HEK293 (cell line): ENCODE data around the gene KRT14.

ENCODE experiments used
- CTCF ChIA-PET: fragments of 350-600 bp; formaldehyde crosslinking; extraction: SDS; loops from one replicate; lab custom pipeline; 2021; ENCODE audit warnings: antibody characterized with exemption; lab: Yijun Ruan, JAX
- POLR2A ChIA-PET: fragments of 300-600 bp; formaldehyde crosslinking; extraction: SDS; loops from one replicate; lab custom pipeline; 2020; ENCODE audit warnings: antibody characterized with exemption, inconsistent platforms; lab: Yijun Ruan, JAX
- H3K27ac ChIP-seq: fragments of 200-500 bp; sonication (Bioruptor generic); 2 replicates; pipeline ENCODE4 v1.5.1; 2014; ENCODE audit warnings: low read depth, low read length, control low read depth, inconsistent platforms; ENCODE audit errors: extremely low read depth
- H3K36me3 ChIP-seq, 2 experiments: fragments of 200-500 bp in 1 of 2; sonication (Bioruptor generic) in 1 of 2; 1 replicate in 1 of 2; 2 replicates in 1 of 2; pipeline ENCODE4 v1.5.1; 2014 to 2017; ENCODE audit warnings: inconsistent platforms in 2 of 2, low read length in 2 of 2; ENCODE audit not compliant: control insufficient read depth in 2 of 2, insufficient read depth in 1 of 2
- H3K4me1 ChIP-seq: fragments of 200-500 bp; sonication (Bioruptor generic); 2 replicates; pipeline ENCODE4 v1.5.1; 2014; ENCODE audit warnings: mild to moderate bottlenecking, low read length, inconsistent platforms; ENCODE audit not compliant: control insufficient read depth, insufficient read depth
- H3K4me3 ChIP-seq: 2 replicates; pipeline ENCODE4 v1.5.1; 2011; ENCODE audit warnings: low read depth, mild to moderate bottlenecking, control low read depth, low read length, moderate library complexity
- H3K9me3 ChIP-seq: fragments of 200-500 bp; sonication (Bioruptor generic); 2 replicates; pipeline ENCODE4 v1.5.1; 2014; ENCODE audit warnings: low read depth, low read length, inconsistent platforms; ENCODE audit not compliant: control insufficient read depth, insufficient read depth
- BCL11A ChIP-seq: fragments of 450-650 bp; formaldehyde crosslinking; IDR thresholded peaks from 2 replicates; pipeline ENCODE4 v1.5.1; 2016; ENCODE audit warnings: low read depth, missing biosample characterization, missing genetic modification characterization
- GLIS1 ChIP-seq: fragments of 450-650 bp; formaldehyde crosslinking; IDR thresholded peaks from 2 replicates; pipeline ENCODE4 v1.5.1; 2016; ENCODE audit warnings: missing biosample characterization, missing genetic modification characterization
- GLIS2 ChIP-seq: fragments of 450-650 bp; formaldehyde crosslinking; IDR thresholded peaks from 2 replicates; pipeline ENCODE4 v1.5.1; 2016; ENCODE audit warnings: missing biosample characterization, missing genetic modification characterization
- HOXD13 ChIP-seq: sonication (generic); formaldehyde crosslinking; IDR thresholded peaks from 2 replicates; pipeline ENCODE4 v1.8.0; 2022; ENCODE audit warnings: missing genetic modification reagents, borderline replicate concordance
- KLF17 ChIP-seq: fragments of 450-650 bp; formaldehyde crosslinking; IDR thresholded peaks from 2 replicates; pipeline ENCODE4 v1.5.1; 2016; ENCODE audit warnings: missing biosample characterization, missing genetic modification characterization
- YY1 ChIP-seq: fragments of 450-650 bp; formaldehyde crosslinking; IDR thresholded peaks from 2 replicates; pipeline ENCODE4 v1.5.1; 2018; ENCODE audit warnings: missing biosample characterization, missing genetic modification characterization
- ZIC2 ChIP-seq: fragments of 450-650 bp; formaldehyde crosslinking; IDR thresholded peaks from 2 replicates; pipeline ENCODE4 v1.5.1; 2016; ENCODE audit warnings: missing biosample characterization, missing genetic modification characterization
- ZNF155 ChIP-seq: fragments of 450-650 bp; formaldehyde crosslinking; IDR thresholded peaks from 2 replicates; pipeline ENCODE4 v1.5.1; 2016; ENCODE audit warnings: missing biosample characterization, missing genetic modification characterization
- ZNF157 ChIP-seq: fragments of 450-650 bp; formaldehyde crosslinking; IDR thresholded peaks from 2 replicates; pipeline ENCODE4 v1.5.1; 2016; ENCODE audit warnings: missing biosample characterization, missing genetic modification characterization
- ZNF18 ChIP-seq: fragments of 450-650 bp; formaldehyde crosslinking; IDR thresholded peaks from 2 replicates; pipeline ENCODE4 v1.5.1; 2016; ENCODE audit warnings: missing biosample characterization, missing genetic modification characterization
- ZNF202 ChIP-seq: fragments of 450-650 bp; formaldehyde crosslinking; IDR thresholded peaks from 2 replicates; pipeline ENCODE4 v1.5.1; 2016; ENCODE audit warnings: missing biosample characterization, missing genetic modification characterization, borderline replicate concordance
- ZNF211 ChIP-seq: fragments of 450-650 bp; formaldehyde crosslinking; IDR thresholded peaks from 2 replicates; pipeline ENCODE4 v1.5.1; 2016; ENCODE audit warnings: low read depth, missing biosample characterization, missing genetic modification characterization
- ZNF214 ChIP-seq: fragments of 450-650 bp; formaldehyde crosslinking; IDR thresholded peaks from 2 replicates; pipeline ENCODE4 v1.5.1; 2017; ENCODE audit warnings: missing biosample characterization, mild to moderate bottlenecking, missing genetic modification characterization, borderline replicate concordance
- ZNF37A ChIP-seq: fragments of 450-650 bp; IDR thresholded peaks from 2 replicates; pipeline ENCODE4 v1.5.1; 2018; ENCODE audit warnings: missing biosample characterization, missing genetic modification characterization
- ZNF585B ChIP-seq: fragments of 450-650 bp; formaldehyde crosslinking; IDR thresholded peaks from 2 replicates; pipeline ENCODE4 v1.5.1; 2016; ENCODE audit warnings: missing biosample characterization, missing genetic modification characterization
- ZNF658 ChIP-seq: fragments of 450-650 bp; formaldehyde crosslinking; IDR thresholded peaks from 2 replicates; pipeline ENCODE4; 2016; ENCODE audit warnings: missing biosample characterization, missing genetic modification characterization
- ZNF692 ChIP-seq: fragments of 450-650 bp; formaldehyde crosslinking; IDR thresholded peaks from 2 replicates; pipeline ENCODE4 v1.5.1; 2016; ENCODE audit warnings: missing biosample characterization, missing genetic modification characterization
- ZNF768 ChIP-seq: fragments of 450-650 bp; formaldehyde crosslinking; IDR thresholded peaks from 2 replicates; pipeline ENCODE4 v1.5.1; 2018; ENCODE audit warnings: missing biosample characterization, mild to moderate bottlenecking, missing genetic modification characterization
- ZNF785 ChIP-seq: fragments of 450-650 bp; formaldehyde crosslinking; IDR thresholded peaks from 2 replicates; pipeline ENCODE4 v1.5.1; 2016; ENCODE audit warnings: missing biosample characterization, missing genetic modification characterization
- ZNF792 ChIP-seq: fragments of 450-650 bp; formaldehyde crosslinking; IDR thresholded peaks from 2 replicates; pipeline ENCODE4 v1.5.1; 2016; ENCODE audit warnings: missing biosample characterization, missing genetic modification characterization
- ZNF837 ChIP-seq: fragments of 450-650 bp; formaldehyde crosslinking; IDR thresholded peaks from 2 replicates; pipeline ENCODE4 v1.5.1; 2016; ENCODE audit warnings: missing biosample characterization, missing genetic modification characterization
- ZSCAN23 ChIP-seq: fragments of 450-650 bp; formaldehyde crosslinking; IDR thresholded peaks from 2 replicates; pipeline ENCODE4 v1.5.1; 2016; ENCODE audit warnings: missing biosample characterization, missing genetic modification characterization
- ZSCAN30 ChIP-seq: fragments of 450-650 bp; IDR thresholded peaks from 2 replicates; pipeline ENCODE4 v1.5.1; 2018; ENCODE audit warnings: missing biosample characterization, mild to moderate bottlenecking, missing genetic modification characterization, moderate library complexity

The KRT14 gene

GRCh38 chr17:41536741-41537613 is 49.7 kb downstream of the KRT14 start (continued):
- TF ChIP-seq YY1 (tag by site-specific recombination) (no peak), ZNF692 (tag by site-specific recombination) (no peak), ZNF214 (tag by site-specific recombination) (no peak), ZNF792 (tag by site-specific recombination) (no peak), ZSCAN23 (tag by site-specific recombination) (no peak), ZNF785 (tag by site-specific recombination) (no peak), ZNF585B (tag by site-specific recombination) (no peak)

- ChIA-PET CTCF (interaction anchor here (0.6 to 9.3 kb wide), 10 partner anchors 9 to 130 kb away, joined by 3 to 113 read pairs (median 4); no protein-coding TSS in a partner anchor), POLR2A (interaction anchor here (1.7 kb wide), 1 partner anchor 153 kb away, joined by 6 read pairs; the partner anchor contains the start of gene EIF1)
- no peaks in the 10 kb centered on the region for H3K9me3 ChIP-seq
- no peaks in the 10 kb centered on the region for H3K36me3 ChIP-seq
- H3K27ac ChIP-seq, result no peak overlapping the region
- H3K4me1 ChIP-seq, result no peaks in the 10 kb centered on the region
- TF ChIP-seq ZIC2 (tag by site-specific recombination) (peak; percentile 44; the same call in 1 of the 2 replicates), ZNF18 (tag by site-specific recombination) (no peak), GLIS1 (tag by site-specific recombination) (peak; percentile 79)
- H3K4me3 ChIP-seq, result no peak overlapping the region
Measured at GRCh38 chr17:41535764-41536481, 50.8 kb downstream of the KRT14 start.

GRCh38 chr17:41534899-41535546 is 51.7 kb downstream of the KRT14 start:
- H3K4me1 ChIP-seq, result peaks cover 7% of the 10 kb centered on the region; the same call in 1 of the 2 replicates
- H3K27ac ChIP-seq, result no peak overlapping the region

GRCh38 chr17:41533613-41534012 is 53.1 kb downstream of the KRT14 start:
- CTCF ChIA-PET, result interaction anchor here (0.6 to 9.3 kb wide), 5 partner anchors 16 to 133 kb away, joined by 3 to 113 read pairs (median 5); no protein-coding TSS in a partner anchor
- POLR2A ChIA-PET, result interaction anchor here (0.7 kb wide), 1 partner anchor 1153 kb away, joined by 3 read pairs; no protein-coding TSS in a partner anchor
- H3K9me3 ChIP-seq, result no peaks in the 10 kb centered on the region
- H3K4me3 ChIP-seq, result no peak overlapping the region
- no peaks in the 10 kb centered on the region for H3K36me3 ChIP-seq
- no peak overlapping the region for H3K27ac ChIP-seq
- peaks cover 14% of the 10 kb centered on the region for H3K4me1 ChIP-seq
- no peak for TF ChIP-seq ZNF202 (tag by site-specific recombination)
- TF ChIP-seq ZNF768, result no peak
- no peak for TF ChIP-seq HOXD13 (CRISPR knock-in tag)
- no peak for TF ChIP-seq KLF17 (tag by site-specific recombination)
- TF ChIP-seq ZNF37A (tag by site-specific recombination), result no peak
- TF ChIP-seq ZSCAN30 (tag by site-specific recombination), result no peak
- no peak for TF ChIP-seq BCL11A (tag by site-specific recombination)
- no peak for TF ChIP-seq ZNF157 (tag by site-specific recombination)
- TF ChIP-seq GLIS2 (tag by site-specific recombination), result no peak
- TF ChIP-seq YY1 (tag by site-specific recombination), result no peak
- TF ChIP-seq ZNF658, result no peak
- TF ChIP-seq ZNF155 (tag by site-specific recombination), result no peak
- no peak for TF ChIP-seq ZNF211 (tag by site-specific recombination)
- TF ChIP-seq ZNF837 (tag by site-specific recombination), result no peak

More at GRCh38 chr17:41534899-41535546, 51.7 kb downstream of the KRT14 start:
- Histone ChIP-seq H3K4me3 (no peak overlapping the region), H3K36me3 (no peaks in the 10 kb centered on the region), H3K9me3 (no peaks in the 10 kb centered on the region)
- POLR2A ChIA-PET, result interaction anchor here (0.5 to 1.7 kb wide), 2 partner anchors 17 to 154 kb away, joined by 3 to 6 read pairs; partner anchors contain the start of gene EIF1
- TF ChIP-seq GLIS1 (tag by site-specific recombination), result peak; percentile 73
- no peak for TF ChIP-seq ZIC2 (tag by site-specific recombination)
- CTCF ChIA-PET, result interaction anchor here (0.6 to 9.3 kb wide), 15 partner anchors 10 to 679 kb away, joined by 3 to 113 read pairs (median 4); no protein-coding TSS in a partner anchor
